ENCODE measurements around the gene RPTOR. TPM values are rescaled to one million over a fixed set of nuclear protein-coding genes. Genes with fewer than 3 reads are reported as not detected.

The RPTOR gene
- total RNA-seq, 1 donor from 2014 or later: 21.8 TPM

DNA sequence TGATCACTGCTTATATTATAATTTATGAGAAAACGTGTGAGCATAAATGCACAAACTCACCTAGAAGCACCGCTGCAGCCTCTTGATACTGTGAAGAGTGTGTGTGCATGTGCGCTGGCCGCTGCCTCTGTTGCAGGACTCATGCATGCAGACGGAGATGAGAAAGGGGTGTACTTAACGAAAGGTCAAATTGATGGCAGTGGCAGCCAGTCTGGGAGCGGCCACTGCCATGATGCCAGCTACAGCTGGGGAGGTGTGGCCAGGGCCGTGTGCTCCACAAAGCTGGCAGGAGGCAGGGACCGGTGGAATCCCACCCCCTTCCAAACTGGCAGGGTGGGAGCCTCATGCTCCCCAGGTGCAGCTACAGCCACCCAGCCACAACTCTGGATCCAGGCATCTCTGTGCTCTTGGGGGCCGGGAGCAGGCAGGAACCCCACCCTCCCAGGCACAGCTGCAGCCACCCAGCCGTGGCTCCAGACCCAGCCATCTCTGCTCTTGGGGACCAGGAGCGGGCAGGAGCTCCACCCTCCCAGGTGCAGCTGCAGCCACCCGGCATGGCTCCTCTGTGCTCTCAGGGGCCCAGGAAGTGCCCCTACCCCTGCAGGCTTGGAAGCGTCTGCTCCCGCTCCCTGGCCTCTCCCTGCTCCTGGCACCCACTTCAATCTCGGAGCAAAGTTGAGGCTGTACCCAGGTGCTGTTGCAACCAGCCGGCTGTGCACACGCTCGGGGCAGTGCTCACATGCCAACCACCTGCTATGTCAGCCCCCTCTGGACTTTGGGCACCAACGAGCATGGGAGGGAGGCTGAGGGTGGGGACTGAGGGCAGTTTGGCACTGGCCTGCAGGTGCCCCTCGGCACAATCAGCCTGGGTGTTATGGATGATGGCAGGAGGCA lies 369.5 kb downstream of the RPTOR start:
- Histone ChIP-seq H3K27ac (replicated peaks) (no peak overlapping the region), H3K27me3 (ENCODE audit: low read depth) (no peaks in the 10 kb centered on the region), H3K4me1 (peaks cover 11% of the 10 kb centered on the region), H3K36me3 (peaks cover 52% of the 10 kb centered on the region), H3K4me3 (no peak overlapping the region), H3K9me3 (replicated peaks) (no peaks in the 10 kb centered on the region)
- TF ChIP-seq, protein P1, sequence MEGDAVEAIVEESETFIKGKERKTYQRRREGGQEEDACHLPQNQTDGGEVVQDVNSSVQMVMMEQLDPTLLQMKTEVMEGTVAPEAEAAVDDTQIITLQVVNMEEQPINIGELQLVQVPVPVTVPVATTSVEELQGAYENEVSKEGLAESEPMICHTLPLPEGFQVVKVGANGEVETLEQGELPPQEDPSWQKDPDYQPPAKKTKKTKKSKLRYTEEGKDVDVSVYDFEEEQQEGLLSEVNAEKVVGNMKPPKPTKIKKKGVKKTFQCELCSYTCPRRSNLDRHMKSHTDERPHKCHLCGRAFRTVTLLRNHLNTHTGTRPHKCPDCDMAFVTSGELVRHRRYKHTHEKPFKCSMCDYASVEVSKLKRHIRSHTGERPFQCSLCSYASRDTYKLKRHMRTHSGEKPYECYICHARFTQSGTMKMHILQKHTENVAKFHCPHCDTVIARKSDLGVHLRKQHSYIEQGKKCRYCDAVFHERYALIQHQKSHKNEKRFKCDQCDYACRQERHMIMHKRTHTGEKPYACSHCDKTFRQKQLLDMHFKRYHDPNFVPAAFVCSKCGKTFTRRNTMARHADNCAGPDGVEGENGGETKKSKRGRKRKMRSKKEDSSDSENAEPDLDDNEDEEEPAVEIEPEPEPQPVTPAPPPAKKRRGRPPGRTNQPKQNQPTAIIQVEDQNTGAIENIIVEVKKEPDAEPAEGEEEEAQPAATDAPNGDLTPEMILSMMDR (IDR thresholded peaks at IDR 0.05; ENCODE audit: borderline replicate concordance): no peak
- no peak for DNase-seq
- intact Hi-C loops (cut with micrococcal nuclease): no loop called here

DNA sequence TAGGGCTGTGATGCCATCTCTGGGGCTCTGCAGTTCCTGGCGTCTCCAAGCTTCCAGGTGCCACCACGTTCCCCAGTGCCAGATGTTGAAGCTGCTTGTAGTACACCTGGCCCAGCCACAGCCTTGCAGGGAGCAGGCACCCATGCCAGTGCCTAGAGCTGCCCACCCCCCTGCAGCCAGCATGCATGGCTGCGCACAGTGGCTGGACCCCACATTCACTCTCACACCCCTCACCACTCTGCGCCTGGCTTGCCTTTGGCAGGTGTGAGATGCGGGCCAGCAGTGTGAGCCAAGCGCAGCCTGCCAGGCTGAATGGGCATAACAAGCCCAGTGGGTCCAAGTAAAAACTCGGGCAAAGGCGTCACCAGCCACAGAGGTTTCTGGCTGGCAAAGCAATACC lies 371.6 kb downstream of the RPTOR start:
- H3K4me1 ChIP-seq: peaks cover 16% of the 10 kb centered on the region
- intact Hi-C loops (cut with micrococcal nuclease): no loop called here
- peaks cover 38% of the 10 kb centered on the region for H3K36me3 ChIP-seq
- H3K4me3 ChIP-seq: no peak overlapping the region
- no peak overlapping the region for H3K27ac ChIP-seq (replicated peaks)
- H3K9me3 ChIP-seq (replicated peaks): no peaks in the 10 kb centered on the region
- TF ChIP-seq, protein P1 (IDR thresholded peaks at IDR 0.05; ENCODE audit: borderline replicate concordance): no peak
- H3K27me3 ChIP-seq (ENCODE audit: low read depth): no peaks in the 10 kb centered on the region
- no peak for DNase-seq

DNA sequence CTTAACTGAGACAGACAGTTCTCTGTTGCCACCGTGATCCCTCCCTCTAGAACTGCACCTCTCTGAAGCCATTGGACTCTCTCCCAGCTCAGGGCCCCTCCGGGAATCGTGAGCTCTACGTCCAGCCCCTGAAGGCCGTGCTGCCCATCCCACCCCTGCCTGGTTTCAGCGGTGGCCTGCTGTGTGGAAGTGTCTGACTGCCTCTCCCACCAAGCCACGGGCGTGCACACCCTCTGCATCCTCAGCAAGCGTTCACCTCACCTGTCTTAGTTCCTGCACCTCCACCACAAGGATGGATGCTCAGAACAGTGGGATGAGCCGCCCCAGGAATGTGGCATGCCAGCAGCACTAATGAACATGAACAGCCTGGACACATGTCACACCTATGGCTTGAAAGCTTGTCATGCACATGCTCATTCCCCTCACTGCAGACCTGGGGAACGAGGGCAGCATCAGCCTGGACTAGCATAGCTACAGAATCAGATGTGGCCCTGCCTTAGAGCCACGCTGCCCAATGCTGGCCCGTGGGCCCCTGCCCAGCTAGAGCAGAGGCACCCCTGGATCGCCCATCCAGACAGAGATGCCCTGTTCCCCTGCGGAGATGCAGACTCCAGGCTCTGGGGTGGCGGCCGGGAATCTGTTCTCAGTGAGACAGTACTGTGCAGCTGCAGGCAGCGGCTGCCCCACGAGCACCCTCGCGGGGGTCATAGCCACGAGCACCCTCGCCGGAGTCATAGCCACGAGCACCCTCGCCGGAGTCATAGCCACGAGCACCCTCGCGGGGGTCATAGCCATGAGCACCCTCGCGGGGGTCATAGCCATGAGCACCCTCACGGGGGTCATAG lies 373.3 kb downstream of the RPTOR start:
- Histone ChIP-seq H3K27ac (replicated peaks) (no peak overlapping the region), H3K9me3 (replicated peaks) (no peaks in the 10 kb centered on the region), H3K4me3 (no peak overlapping the region), H3K36me3 (peaks cover 33% of the 10 kb centered on the region), H3K4me1 (peaks cover 16% of the 10 kb centered on the region), H3K27me3 (ENCODE audit: low read depth) (no peaks in the 10 kb centered on the region)
- DNase-seq: no peak
- intact Hi-C loops (cut with micrococcal nuclease): no loop called here
- TF ChIP-seq, protein P1 (IDR thresholded peaks at IDR 0.05; ENCODE audit: borderline replicate concordance): no peak

DNA sequence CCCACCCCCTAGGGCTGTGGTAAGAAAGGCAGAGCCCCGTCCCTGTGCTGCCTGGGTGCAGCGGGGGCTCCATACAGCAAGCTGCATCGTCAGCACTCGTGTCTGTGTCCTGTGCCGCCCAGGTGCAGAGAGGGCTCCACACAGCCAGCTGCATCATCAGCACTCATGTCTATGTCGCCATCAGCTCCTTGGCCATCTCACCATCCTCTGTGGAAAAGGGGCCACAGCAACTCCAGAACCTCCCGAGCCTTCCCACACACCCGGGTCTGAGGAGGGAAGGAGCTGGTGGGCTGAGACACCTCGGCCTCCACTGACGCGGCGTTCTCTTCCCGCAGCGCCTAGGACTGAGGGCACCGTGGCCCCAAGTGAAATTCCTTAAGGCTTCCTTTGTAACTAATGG lies 374.1 kb downstream of the RPTOR start:
- TF ChIP-seq, protein P1 (IDR thresholded peaks at IDR 0.05; ENCODE audit: borderline replicate concordance): no peak
- Histone ChIP-seq H3K4me3 (no peak overlapping the region), H3K9me3 (replicated peaks) (no peaks in the 10 kb centered on the region), H3K27ac (replicated peaks) (no peak overlapping the region), H3K4me1 (peaks cover 16% of the 10 kb centered on the region), H3K36me3 (peaks cover 41% of the 10 kb centered on the region), H3K27me3 (ENCODE audit: low read depth) (no peaks in the 10 kb centered on the region)
- intact Hi-C loops (cut with micrococcal nuclease): no loop called here
- DNase-seq: no peak

DNA sequence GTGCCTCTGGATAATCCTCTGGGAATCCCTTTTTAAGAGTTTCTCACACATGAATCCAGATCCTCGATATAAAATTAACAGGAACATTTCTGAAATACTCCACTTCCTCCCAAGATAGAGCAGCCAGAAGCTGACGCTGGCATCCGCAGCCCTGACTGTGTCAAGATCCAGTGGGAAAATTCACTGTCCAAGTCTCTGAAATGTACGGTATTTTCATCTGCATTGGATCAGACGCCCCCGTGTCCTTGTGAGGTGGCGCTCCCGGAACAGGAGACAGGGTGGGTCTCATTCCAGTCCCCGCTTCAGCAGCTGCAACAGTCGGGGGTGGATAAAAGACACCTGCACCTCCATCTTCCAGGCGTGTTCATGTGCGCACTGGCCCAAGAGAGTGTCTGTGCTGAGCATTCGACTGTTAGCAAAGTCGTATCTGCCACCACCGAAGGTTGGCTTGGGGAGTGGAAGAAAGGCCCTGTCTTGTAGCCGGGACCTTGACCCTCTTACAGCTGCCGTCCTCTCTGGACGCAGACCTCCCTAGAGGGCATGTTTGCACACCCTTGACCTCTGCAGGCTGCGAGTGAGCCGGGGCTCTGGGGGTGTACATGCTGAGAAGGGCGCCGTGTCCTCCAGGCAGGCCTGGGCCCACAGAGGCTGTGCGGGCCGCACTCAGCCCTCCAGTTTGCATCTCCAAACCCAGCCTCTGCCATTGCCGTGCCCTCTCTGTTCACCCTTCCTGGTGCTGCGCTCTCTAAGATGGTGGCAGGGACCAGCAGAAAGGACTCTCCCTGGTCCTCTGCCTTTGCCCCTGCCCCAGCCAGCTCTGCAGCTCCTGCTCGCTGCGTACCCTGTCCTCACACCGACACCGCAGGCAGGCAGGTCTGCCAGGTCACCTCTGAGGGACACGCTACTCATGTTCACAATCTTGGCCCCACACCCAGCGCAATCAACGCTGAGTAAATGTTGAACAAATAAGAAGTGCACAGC lies 375.0 kb downstream of the RPTOR start:
- DNase-seq: no peak
- intact Hi-C loops (cut with micrococcal nuclease): no loop called here
- H3K36me3 ChIP-seq: peaks cover 50% of the 10 kb centered on the region

More for the DNA sequence above, 375.0 kb downstream of the RPTOR start:
- TF ChIP-seq, protein P1 (IDR thresholded peaks at IDR 0.05; ENCODE audit: borderline replicate concordance): no peak
- Histone ChIP-seq H3K27me3 (ENCODE audit: low read depth) (no peaks in the 10 kb centered on the region), H3K9me3 (replicated peaks) (no peaks in the 10 kb centered on the region), H3K4me1 (peaks cover 16% of the 10 kb centered on the region), H3K4me3 (no peak overlapping the region), H3K27ac (replicated peaks) (no peak overlapping the region)
